K562 (cell line): ENCODE results near the gene MRPS24. TPM values are rescaled to one million over a fixed set of nuclear protein-coding genes. Genes with fewer than 3 reads are reported as not detected.

Experiments
- BACH1 ChIP-seq: fragments of 200-800 bp; sonication (Bioruptor generic); IDR thresholded peaks from 2 replicates; pipeline ENCODE4 v1.6.1; 2016; ENCODE audit warnings: missing genetic modification characterization, missing compliant biosample characterization
- CBX2 ChIP-seq: fragments of 200-600 bp; sonication (generic); IDR thresholded peaks from one replicate; pipeline ENCODE4 v1.6.1; 2012; ENCODE audit warnings: mild to moderate bottlenecking, low read length, inconsistent platforms; ENCODE audit not compliant: insufficient read depth, poor library complexity, severe bottlenecking
- CEBPG ChIP-seq, 3 experiments: fragments of 200-800 bp in 1 of 3; sonication (Bioruptor generic) in 1 of 3; sonication (generic) in 1 of 3; formaldehyde crosslinking in 1 of 3; IDR thresholded peaks in 2 of 3; conservative IDR thresholded peaks in 1 of 3; 2 replicates each; pipeline versions ENCODE4 v1.6.1 to v1.8.0; 2016 to 2022; ENCODE audit warnings: missing compliant biosample characterization in 2 of 3, missing genetic modification characterization in 2 of 3, mild to moderate bottlenecking in 1 of 3, missing genetic modification reagents in 1 of 3
- CTCFL ChIP-seq: IDR thresholded peaks from 2 replicates; pipeline ENCODE4 v1.6.1; 2011; ENCODE audit warnings: borderline replicate concordance, low read depth, mild to moderate bottlenecking, moderate library complexity, low read length; ENCODE audit not compliant: insufficient read depth, poor library complexity, severe bottlenecking
- GATAD2B ChIP-seq: fragments of 450-650 bp; IDR thresholded peaks from 2 replicates; pipeline ENCODE4 v1.6.1; 2017; ENCODE audit warnings: mild to moderate bottlenecking, borderline replicate concordance
- HMGXB4 ChIP-seq: sonication (generic); formaldehyde crosslinking; IDR thresholded peaks from 2 replicates; pipeline ENCODE4 v1.8.1; 2023; ENCODE audit warnings: mild to moderate bottlenecking, missing genetic modification reagents
- KDM2B ChIP-seq: fragments of 250-450 bp; sonication (Bioruptor Pico); IDR thresholded peaks from 2 replicates; pipeline ENCODE4 v1.8.0; 2021; ENCODE audit warnings: mild to moderate bottlenecking, moderate library complexity
- PTRF ChIP-seq: fragments of 450-650 bp; IDR thresholded peaks from 2 replicates; pipeline ENCODE4 v1.6.1; 2016; ENCODE audit warnings: mild to moderate bottlenecking, missing genetic modification characterization, missing compliant biosample characterization
- RFX1 ChIP-seq: fragments of 450-650 bp; IDR thresholded peaks from 2 replicates; pipeline ENCODE4 v1.6.1; 2016; ENCODE audit warnings: mild to moderate bottlenecking, moderate library complexity
- TCFL5 ChIP-seq: fragments of 250-450 bp; sonication (Bioruptor Pico); conservative IDR thresholded peaks from 2 replicates; pipeline ENCODE4 v1.6.1; 2021; ENCODE audit warnings: mild to moderate bottlenecking, moderate library complexity, matching md5 sums
- WHSC1 ChIP-seq: IDR thresholded peaks from one replicate; pipeline ENCODE4 v1.6.1; 2012; ENCODE audit warnings: low read length, control low read depth, inconsistent platforms
- ZBTB34 ChIP-seq: fragments of 250-450 bp; sonication (Bioruptor Pico); IDR thresholded peaks from 2 replicates; pipeline ENCODE4 v1.8.0; 2021; ENCODE audit warnings: mild to moderate bottlenecking, moderate library complexity
- polyA plus RNA-seq, 8 experiments: library from polyadenylated mRNA; depleted of rRNA in 4 of 8; stranded (reverse) in 5 of 8; unstranded in 3 of 8; fragments of >200 nt; fragmentation: Nextera tagmentation in 2 of 8; fragmentation: Illumina TruSeq in 1 of 8; extraction: Ambion mirVana in 2 of 8; extraction: Trizol in 1 of 8; gene quantifications; 2 replicates each; pipeline versions ENCODE4 v1.2.1 to v1.2.3, GENCODE V29; 2011 to 2014; ENCODE audit warnings: inconsistent platforms in 1 of 8, missing spikeins in 1 of 8
- total RNA-seq, 7 experiments: library from RNA; depleted of rRNA in 6 of 7; stranded (reverse); fragments of >200 nt in 6 of 7; fragmentation: Illumina TruSeq in 2 of 7; extraction: Trizol in 2 of 7; gene quantifications; 2 replicates each; pipeline versions ENCODE4 v1.2.1 to v1.2.3, GENCODE V29; 2011 to 2021; ENCODE audit warnings: low replicate concordance in 1 of 7

MRPS24 gene
- total and polyA plus RNA-seq, 9 of the 15 experiments (the other 6 are each of a cell fraction or from before 2014, with no cell fraction given): 51.4 to 214 (median 169) TPM

- TF ChIP-seq HMGXB4 (CRISPR knock-in tag) (0 out of 2 replicates have a peak, but pooled peaks have one; percentile 6), GATAD2B (no peak), RFX1 (no peak), BACH1 (tag) (no peak), WHSC1 (no peak), CBX2 (no peak), KDM2B (CRISPR knock-in tag) (no peak), TCFL5 (CRISPR knock-in tag) (no peak), PTRF (tag) (0 out of 2 replicates have a peak, but pooled peaks have one; percentile 40), ZBTB34 (CRISPR knock-in tag) (no peak), CTCFL (no peak), CEBPG (CRISPR knock-in tag; IDR thresholded peaks at IDR 0.05) (peak; percentile 56), CEBPG (tag; conservative IDR thresholded peaks at IDR 0.05 in 1 of 2, IDR thresholded peaks at IDR 0.05 in 1 of 2) (peak; percentile 59 to 68)
These were observed 537 bp upstream of the MRPS24 start (continued) for GRCh38 chr7:43869867-43870240.
